ENCODE measurements around the gene IKBKE.

- no peak for TF ChIP-seq POLR2A (IDR thresholded peaks at IDR 0.05)
- TF ChIP-seq, protein P1, sequence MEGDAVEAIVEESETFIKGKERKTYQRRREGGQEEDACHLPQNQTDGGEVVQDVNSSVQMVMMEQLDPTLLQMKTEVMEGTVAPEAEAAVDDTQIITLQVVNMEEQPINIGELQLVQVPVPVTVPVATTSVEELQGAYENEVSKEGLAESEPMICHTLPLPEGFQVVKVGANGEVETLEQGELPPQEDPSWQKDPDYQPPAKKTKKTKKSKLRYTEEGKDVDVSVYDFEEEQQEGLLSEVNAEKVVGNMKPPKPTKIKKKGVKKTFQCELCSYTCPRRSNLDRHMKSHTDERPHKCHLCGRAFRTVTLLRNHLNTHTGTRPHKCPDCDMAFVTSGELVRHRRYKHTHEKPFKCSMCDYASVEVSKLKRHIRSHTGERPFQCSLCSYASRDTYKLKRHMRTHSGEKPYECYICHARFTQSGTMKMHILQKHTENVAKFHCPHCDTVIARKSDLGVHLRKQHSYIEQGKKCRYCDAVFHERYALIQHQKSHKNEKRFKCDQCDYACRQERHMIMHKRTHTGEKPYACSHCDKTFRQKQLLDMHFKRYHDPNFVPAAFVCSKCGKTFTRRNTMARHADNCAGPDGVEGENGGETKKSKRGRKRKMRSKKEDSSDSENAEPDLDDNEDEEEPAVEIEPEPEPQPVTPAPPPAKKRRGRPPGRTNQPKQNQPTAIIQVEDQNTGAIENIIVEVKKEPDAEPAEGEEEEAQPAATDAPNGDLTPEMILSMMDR (IDR thresholded peaks at IDR 0.05), result no peak
Measured at GRCh38 chr1:206427291-206427690, 43.0 kb upstream of the IKBKE start.
